ENCODE data around the gene RASL11A. TPM values are rescaled to one million over a fixed set of nuclear protein-coding genes. Genes with fewer than 3 reads are reported as not detected.

RASL11A gene
- total RNA-seq, 1 donor from 2014 or later = 5.3 TPM

- no peak for DNase-seq
- Histone ChIP-seq H3K4me1 (peaks cover 64% of the 10 kb centered on the region), H3K4me3 (no peak overlapping the region), H3K27me3 (ENCODE audit: low read depth) (no peaks in the 10 kb centered on the region), H3K27ac (replicated peaks) (peak overlapping the region; percentile 71), H3K36me3 (peaks cover 4% of the 10 kb centered on the region), H3K9me3 (replicated peaks) (no peaks in the 10 kb centered on the region)
- intact Hi-C loops (cut with micrococcal nuclease) = no loop called here
- no peak for TF ChIP-seq CTCF (IDR thresholded peaks at IDR 0.05; ENCODE audit: borderline replicate concordance)
These were observed 3.7 kb upstream of the RASL11A start for GRCh38 chr13:27266917-27267316.

- no peaks in the 10 kb centered on the region for H3K36me3 ChIP-seq
- intact Hi-C loops (cut with micrococcal nuclease) = no loop called here
- no peak for DNase-seq
- H3K4me1 ChIP-seq = peaks cover 69% of the 10 kb centered on the region
- peak overlapping the region; percentile 71 for H3K27ac ChIP-seq (replicated peaks)
- no peak overlapping the region for H3K4me3 ChIP-seq
- no peaks in the 10 kb centered on the region for H3K27me3 ChIP-seq (ENCODE audit: low read depth)
- H3K9me3 ChIP-seq (replicated peaks) = no peaks in the 10 kb centered on the region
- no peak for TF ChIP-seq CTCF (IDR thresholded peaks at IDR 0.05; ENCODE audit: borderline replicate concordance)
These were observed 3.0 kb upstream of the RASL11A start for GRCh38 chr13:27267596-27267995.

DNA sequence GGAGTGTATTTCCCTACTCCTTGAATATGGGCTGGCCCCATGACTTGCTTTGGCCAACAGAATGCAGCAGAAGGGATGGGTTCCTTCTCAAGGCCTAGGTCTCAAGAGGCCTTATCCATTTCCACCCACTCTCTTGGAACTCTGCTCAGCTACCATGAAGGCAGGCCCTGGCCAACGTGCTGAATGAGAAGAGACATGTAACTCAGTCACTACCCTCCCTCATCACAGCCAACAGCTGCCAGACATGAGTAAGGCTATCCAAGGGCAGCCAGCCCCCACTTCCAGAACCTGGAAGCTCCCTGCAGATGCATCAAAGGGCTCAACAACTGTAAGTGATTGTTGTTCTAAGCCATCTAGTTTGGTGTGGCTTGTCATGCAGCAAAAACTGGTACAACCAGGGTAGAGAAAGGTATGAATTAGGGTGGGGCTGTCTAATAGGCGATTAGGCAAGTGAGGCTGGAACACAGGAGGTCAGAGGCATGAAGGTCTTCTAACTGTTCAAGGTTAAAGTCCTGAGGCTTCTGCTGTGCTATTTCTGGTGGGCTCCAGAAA, 1.4 kb upstream of the RASL11A start:
- peaks cover 64% of the 10 kb centered on the region for H3K4me1 ChIP-seq
- H3K36me3 ChIP-seq = peaks cover 4% of the 10 kb centered on the region
- no peaks in the 10 kb centered on the region for H3K27me3 ChIP-seq (ENCODE audit: low read depth)
- H3K4me3 ChIP-seq = no peak overlapping the region
- H3K27ac ChIP-seq (replicated peaks) = no peak overlapping the region
- no peak for TF ChIP-seq CTCF (IDR thresholded peaks at IDR 0.05; ENCODE audit: borderline replicate concordance)
- intact Hi-C loops (cut with micrococcal nuclease) = no loop called here
- H3K9me3 ChIP-seq (replicated peaks) = no peaks in the 10 kb centered on the region
- no peak for DNase-seq

GRCh38 chr13:27271570-27272096, 1.0 kb downstream of the RASL11A start:
- DNase-seq = no peak
- peaks cover 46% of the 10 kb centered on the region for H3K4me1 ChIP-seq
- intact Hi-C loops (cut with micrococcal nuclease) = no loop called here

DNA sequence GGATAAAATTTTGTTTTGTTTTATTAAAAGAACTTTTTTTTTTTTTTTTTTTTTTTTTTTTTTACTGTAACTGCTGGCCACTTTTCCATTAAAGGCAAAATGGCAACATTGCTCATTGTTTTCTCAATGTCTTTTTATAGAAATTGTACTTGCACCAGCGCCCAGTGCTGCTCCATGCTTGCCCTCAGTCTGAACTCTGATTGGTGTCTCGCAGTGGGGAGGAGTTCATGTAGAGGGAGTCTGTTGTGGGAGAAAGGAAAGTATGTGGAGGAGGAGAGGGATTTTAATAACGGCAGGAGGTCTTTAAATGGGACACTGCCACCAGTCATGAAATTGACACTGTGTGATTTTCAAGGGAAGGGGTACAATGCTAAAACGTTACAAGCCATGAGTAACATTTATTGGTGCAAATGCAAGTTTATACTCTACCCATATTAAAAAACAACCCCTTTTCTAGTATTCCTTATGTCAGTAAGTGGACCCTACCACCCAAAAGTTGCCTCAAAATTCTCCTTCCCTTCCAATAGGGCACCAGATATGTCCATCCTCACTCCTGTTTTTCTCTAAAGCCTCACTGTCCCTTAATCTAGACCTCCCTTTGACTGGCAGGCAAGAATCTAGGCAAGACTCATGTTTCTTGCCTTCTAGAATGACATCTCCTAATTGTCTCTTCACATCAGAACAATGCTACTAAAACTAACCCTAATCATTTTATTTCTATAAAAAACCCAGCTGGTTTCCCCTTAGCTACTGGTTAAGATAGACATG, 3.2 kb downstream of the RASL11A start:
- intact Hi-C loops (cut with micrococcal nuclease) = no loop called here
- Histone ChIP-seq H3K4me1 (peaks cover 31% of the 10 kb centered on the region), H3K4me3 (peak overlapping the region; percentile 81), H3K27ac (replicated peaks) (peak overlapping the region; percentile 93), H3K36me3 (peaks cover 4% of the 10 kb centered on the region), H3K27me3 (ENCODE audit: low read depth) (peaks cover 5% of the 10 kb centered on the region), H3K9me3 (replicated peaks) (no peaks in the 10 kb centered on the region)
- DNase-seq = no peak
- TF ChIP-seq CTCF (IDR thresholded peaks at IDR 0.05; ENCODE audit: borderline replicate concordance) = no peak

More at GRCh38 chr13:27271570-27272096, 1.0 kb downstream of the RASL11A start:
- Histone ChIP-seq H3K9me3 (replicated peaks) (no peaks in the 10 kb centered on the region), H3K4me3 (peak overlapping the region; percentile 81), H3K36me3 (peaks cover 4% of the 10 kb centered on the region), H3K27me3 (ENCODE audit: low read depth) (no peaks in the 10 kb centered on the region), H3K27ac (replicated peaks) (peak overlapping the region; percentile 93)
- TF ChIP-seq CTCF (IDR thresholded peaks at IDR 0.05; ENCODE audit: borderline replicate concordance) = no peak
